ENCODE data around the gene NCKAP1. TPM values are rescaled to one million over a fixed set of nuclear protein-coding genes. Genes with fewer than 3 reads are reported as not detected.
"Not testable (repeated sequence)": the region's sequence is repeated elsewhere in the genome, so short reads cannot be mapped to it uniquely, and the experiment has no call there.

NCKAP1 gene
- total RNA-seq, 1 experiment from 2014 or later: 106 TPM

GRCh38 chr2:182911813-182912517 is 126.3 kb downstream of the NCKAP1 start:
- Histone ChIP-seq H3K36me3 (peaks cover 38% of the 10 kb centered on the region), H3K27me3 (no peaks in the 10 kb centered on the region), H3K4me3 (no peak overlapping the region), H3K9me3 (no peaks in the 10 kb centered on the region)
- no peak for DNase-seq

DNA sequence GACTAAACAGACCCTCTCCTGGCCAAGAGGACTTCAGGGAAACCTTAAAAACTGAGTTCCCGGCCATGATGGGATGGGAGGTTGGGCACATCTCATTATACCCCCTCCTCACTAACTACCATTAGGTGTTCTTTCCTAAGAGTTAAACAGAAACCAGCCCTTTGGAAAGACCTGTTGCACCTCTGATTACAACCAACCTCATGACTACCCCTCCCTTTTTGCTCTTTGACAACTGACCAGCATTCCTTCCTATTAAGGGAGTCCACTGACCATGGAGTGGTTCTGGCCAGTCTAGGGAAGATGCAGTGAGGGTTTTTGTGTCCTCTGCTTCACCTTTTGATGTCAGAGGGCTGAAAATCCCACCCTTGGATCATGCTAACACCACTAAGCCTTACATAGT is 127.3 kb downstream of the NCKAP1 start:
- H3K36me3 ChIP-seq: peaks cover 38% of the 10 kb centered on the region
- no peaks in the 10 kb centered on the region for H3K27me3 ChIP-seq
- H3K4me3 ChIP-seq: no peak overlapping the region
- no peaks in the 10 kb centered on the region for H3K9me3 ChIP-seq
- no peak for DNase-seq

DNA sequence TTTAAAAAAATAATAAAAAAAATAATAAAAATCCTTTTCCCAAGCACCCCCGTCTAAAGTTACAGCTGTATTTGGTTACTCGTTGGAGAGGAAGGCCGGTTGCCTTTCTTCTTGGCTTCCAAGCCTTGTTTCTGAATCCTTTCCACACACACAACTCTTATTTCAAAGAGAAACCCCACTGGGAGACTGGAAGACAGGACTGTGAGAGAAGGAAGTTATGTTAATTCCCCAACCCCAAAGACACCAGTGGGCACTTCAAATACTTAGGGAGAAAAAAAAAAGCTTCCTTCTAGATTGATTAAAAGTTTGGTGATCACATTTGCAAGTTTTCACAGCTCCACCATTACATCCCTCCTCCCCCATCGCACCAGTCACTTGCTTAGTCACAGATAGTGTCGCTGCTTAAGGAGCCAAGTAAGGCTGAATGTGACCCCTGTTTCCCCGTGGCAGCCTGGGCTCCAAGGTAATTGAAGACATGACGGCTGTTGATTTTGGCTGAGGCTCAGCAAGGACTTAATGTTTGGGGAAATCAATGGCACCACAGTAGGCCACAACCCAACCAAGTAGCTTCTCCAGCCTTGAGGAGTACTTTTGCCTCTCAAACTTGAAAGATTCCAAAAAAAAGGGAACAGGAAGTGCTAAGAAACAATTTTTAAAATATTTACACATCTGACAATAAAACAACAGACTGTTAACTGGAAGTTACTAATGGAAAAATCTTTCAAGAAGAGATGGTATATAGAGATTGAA is 131.0 kb downstream of the NCKAP1 start:
- Histone ChIP-seq H3K36me3 (peaks cover 20% of the 10 kb centered on the region), H3K27me3 (no peaks in the 10 kb centered on the region), H3K9me3 (no peaks in the 10 kb centered on the region), H3K4me3 (no peak overlapping the region)
- peak; percentile 31 for DNase-seq

DNA sequence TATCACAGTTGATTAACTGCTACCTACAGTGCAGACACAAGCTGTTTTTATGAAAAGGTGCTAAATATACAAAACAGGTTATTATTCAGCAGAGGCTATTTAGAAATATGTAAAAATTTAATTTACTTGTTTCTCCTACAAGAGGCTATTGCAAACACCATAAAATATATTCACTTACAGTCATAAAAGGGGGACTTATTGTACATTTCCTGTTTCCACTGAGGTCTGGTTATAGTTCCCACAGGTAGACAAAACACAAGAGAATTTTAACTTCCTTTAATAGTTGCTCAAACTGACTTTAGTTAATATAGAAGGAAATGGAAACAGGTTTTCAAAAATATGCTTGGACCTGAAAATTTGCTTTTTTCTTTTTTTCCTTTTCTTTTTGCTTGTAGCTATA is 131.8 kb downstream of the NCKAP1 start:
- Histone ChIP-seq H3K4me3 (no peak overlapping the region), H3K9me3 (no peaks in the 10 kb centered on the region), H3K27me3 (no peaks in the 10 kb centered on the region), H3K36me3 (peaks cover 20% of the 10 kb centered on the region)
- DNase-seq: no peak

- no peak overlapping the region for H3K4me3 ChIP-seq
- no peaks in the 10 kb centered on the region for H3K27me3 ChIP-seq
- no peaks in the 10 kb centered on the region for H3K9me3 ChIP-seq
- no peak for DNase-seq
- peaks cover 8% of the 10 kb centered on the region for H3K36me3 ChIP-seq
Observed at GRCh38 chr2:182904844-182905243, 133.4 kb downstream of the NCKAP1 start.

DNA sequence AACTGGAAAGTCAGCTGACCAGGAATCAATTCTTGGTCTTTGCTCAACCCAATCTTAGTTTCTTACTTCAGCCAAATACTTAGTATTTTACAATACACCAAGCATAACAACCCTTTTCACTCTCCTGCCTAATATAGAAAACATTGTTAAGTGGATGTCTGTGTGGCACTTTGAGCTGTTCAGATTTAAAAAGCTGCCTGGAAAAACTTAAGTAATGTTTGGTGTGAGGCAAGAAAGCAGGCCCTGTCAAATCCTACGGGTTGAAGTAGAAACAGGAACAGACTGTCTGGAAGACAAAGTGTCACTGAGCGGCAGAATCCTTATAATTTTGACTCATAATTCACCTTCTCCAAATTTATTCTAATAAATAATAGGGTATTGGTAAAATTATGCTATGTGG is 134.7 kb downstream of the NCKAP1 start:
- Histone ChIP-seq H3K36me3 (peaks cover under 1% of the 10 kb centered on the region; the same call in 1 of the 2 replicates), H3K27me3 (no peaks in the 10 kb centered on the region), H3K9me3 (no peaks in the 10 kb centered on the region), H3K4me3 (no peak overlapping the region)
- no peak for DNase-seq

- H3K27me3 ChIP-seq: no peaks in the 10 kb centered on the region
- no peak for DNase-seq
- H3K4me3 ChIP-seq: no peak overlapping the region
- H3K36me3 ChIP-seq: no peaks in the 10 kb centered on the region; the same call in 1 of the 2 replicates
- H3K9me3 ChIP-seq: no peaks in the 10 kb centered on the region
Observed at GRCh38 chr2:182901748-182902147, 136.5 kb downstream of the NCKAP1 start.

GRCh38 chr2:182898718-182899117 is 139.5 kb downstream of the NCKAP1 start:
- DNase-seq: no peak
- no peak overlapping the region for H3K4me3 ChIP-seq
- no peaks in the 10 kb centered on the region for H3K36me3 ChIP-seq
- H3K9me3 ChIP-seq: no peaks in the 10 kb centered on the region
- H3K27me3 ChIP-seq: no peaks in the 10 kb centered on the region

GRCh38 chr2:182897137-182897536 is 141.1 kb downstream of the NCKAP1 start:
- no peaks in the 10 kb centered on the region for H3K9me3 ChIP-seq
- H3K36me3 ChIP-seq: no peaks in the 10 kb centered on the region
- no peak overlapping the region for H3K4me3 ChIP-seq
- no peaks in the 10 kb centered on the region for H3K27me3 ChIP-seq
- DNase-seq: no peak

GRCh38 chr2:182895798-182896197 is 142.5 kb downstream of the NCKAP1 start:
- H3K27me3 ChIP-seq: no peaks in the 10 kb centered on the region
- no peak overlapping the region for H3K4me3 ChIP-seq
- no peaks in the 10 kb centered on the region for H3K9me3 ChIP-seq
- no peaks in the 10 kb centered on the region for H3K36me3 ChIP-seq
- no peak for DNase-seq

- H3K36me3 ChIP-seq: no peaks in the 10 kb centered on the region
- H3K27me3 ChIP-seq: no peaks in the 10 kb centered on the region
- no peak overlapping the region for H3K4me3 ChIP-seq
- H3K9me3 ChIP-seq: no peaks in the 10 kb centered on the region
- DNase-seq: no peak
Observed at GRCh38 chr2:182895169-182895568, 143.1 kb downstream of the NCKAP1 start.

DNA sequence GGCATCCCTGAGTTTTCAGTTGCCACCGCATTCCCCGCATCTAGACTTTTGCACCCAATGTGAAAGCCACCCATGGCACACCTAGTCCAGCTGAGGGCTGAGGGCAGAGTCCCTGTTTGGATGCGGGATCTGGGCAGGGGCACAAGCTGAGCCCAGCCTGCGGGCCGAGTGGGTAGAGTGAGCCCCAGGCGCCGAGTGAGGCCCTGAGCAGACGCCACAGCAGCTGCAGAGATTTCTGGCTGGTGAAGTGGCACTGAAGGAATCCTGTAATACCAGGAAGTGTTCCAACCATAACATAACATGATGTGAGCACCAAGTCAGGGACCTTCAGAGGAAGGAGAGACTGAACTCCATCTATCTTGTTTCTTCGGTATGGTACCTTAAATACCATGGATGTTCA is 144.1 kb downstream of the NCKAP1 start:
- Histone ChIP-seq H3K36me3 (no peaks in the 10 kb centered on the region), H3K27me3 (no peaks in the 10 kb centered on the region), H3K4me3 (no peak overlapping the region), H3K9me3 (no peaks in the 10 kb centered on the region)
- DNase-seq: peak; percentile 23

GRCh38 chr2:182893666-182894065 is 144.6 kb downstream of the NCKAP1 start:
- DNase-seq: no peak
- no peaks in the 10 kb centered on the region for H3K27me3 ChIP-seq

DNA sequence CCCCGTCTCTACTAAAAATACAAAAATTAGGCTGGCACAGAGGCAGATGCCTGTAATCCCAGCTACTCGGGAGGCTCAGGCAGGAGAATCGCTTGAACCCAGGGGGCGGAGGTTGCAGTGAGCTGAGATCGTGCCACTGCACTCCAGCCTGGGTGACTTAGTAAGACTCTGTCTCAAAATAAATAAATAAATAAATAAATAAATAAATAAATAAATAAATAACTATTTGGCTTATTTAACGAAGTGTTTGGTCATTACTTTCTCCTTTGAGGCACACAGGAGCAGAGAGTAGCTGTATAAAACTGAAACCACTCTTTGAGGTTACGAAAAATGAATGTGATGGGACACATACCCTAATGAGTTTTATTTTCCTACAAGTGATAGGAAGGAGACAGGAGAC is 145.2 kb downstream of the NCKAP1 start:
- not testable (repeated sequence) for H3K9me3 ChIP-seq, H3K4me3 ChIP-seq, H3K27me3 ChIP-seq, DNase-seq, H3K36me3 ChIP-seq

More at GRCh38 chr2:182893666-182894065, 144.6 kb downstream of the NCKAP1 start:
- Histone ChIP-seq H3K9me3 (no peaks in the 10 kb centered on the region), H3K4me3 (no peak overlapping the region), H3K36me3 (no peaks in the 10 kb centered on the region)

DNA sequence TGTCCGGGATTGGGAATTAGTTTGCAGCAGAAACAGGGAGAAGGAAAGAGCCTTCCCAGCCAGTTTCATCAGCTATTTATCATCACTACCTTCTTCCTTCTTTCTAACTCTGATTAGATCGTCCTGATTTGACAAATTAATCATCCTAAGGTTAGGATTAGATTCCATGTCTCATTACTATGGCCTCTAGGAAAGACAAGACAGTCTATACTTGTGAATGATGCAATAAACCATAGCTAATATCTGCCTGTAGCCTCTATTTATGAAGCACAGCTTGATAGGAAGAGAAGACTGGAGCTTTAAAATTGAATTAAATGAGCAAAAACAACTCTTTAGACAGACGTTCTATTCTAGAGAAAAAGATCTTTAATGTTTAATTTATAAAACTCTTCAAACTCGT is 146.6 kb downstream of the NCKAP1 start:
- DNase-seq: no peak
- H3K9me3 ChIP-seq: no peaks in the 10 kb centered on the region
- H3K4me3 ChIP-seq: no peak overlapping the region
- no peaks in the 10 kb centered on the region for H3K36me3 ChIP-seq
- H3K27me3 ChIP-seq: no peaks in the 10 kb centered on the region

DNA sequence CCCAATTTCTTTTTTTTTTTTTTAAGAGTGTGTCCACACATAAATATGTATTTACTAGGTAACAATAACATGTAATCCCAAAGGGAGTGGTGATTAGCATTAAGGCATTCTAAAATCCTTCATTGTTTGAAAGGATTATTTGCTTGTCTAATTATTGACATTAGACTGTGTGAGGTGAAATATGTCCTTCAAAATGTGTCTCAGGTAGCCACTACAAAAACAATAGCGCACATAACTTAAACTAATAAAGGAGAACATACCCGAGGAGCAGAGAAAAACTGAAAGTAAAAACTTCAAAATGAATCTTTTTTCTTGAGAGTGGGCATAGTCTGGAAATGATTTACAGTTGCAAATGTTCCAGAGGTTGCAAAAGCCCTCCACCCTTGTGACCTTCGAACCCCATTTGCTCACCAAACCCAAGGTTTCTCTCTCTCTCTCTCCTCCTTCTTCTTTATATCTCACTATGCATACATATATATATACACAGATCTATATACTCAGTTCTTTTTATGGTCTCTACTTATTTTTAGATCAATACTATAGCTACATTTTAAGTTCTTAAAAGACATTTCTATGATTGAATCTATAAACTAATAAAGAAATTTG is 147.4 kb downstream of the NCKAP1 start:
- Histone ChIP-seq H3K36me3 (no peaks in the 10 kb centered on the region), H3K4me3 (no peak overlapping the region), H3K9me3 (no peaks in the 10 kb centered on the region), H3K27me3 (no peaks in the 10 kb centered on the region)
- DNase-seq: no peak

DNA sequence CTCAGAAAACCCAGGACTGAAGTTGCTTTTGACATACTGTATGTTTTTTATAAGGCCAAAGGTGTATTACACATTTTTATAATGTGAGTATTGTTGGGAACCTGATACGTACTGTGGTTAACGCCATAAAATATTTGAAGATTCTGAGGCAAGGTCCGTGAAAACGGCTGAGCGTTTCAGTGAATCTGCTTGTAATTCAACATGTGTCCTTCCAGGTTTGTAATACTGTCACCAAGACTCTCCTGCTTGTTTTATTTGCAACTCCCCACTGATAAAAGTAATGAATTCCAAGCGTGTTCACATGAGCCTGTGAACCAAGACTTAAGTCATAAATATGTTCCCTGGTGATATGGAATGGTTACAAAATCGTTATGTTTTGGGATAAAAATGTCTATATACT is 148.0 kb downstream of the NCKAP1 start:
- DNase-seq: no peak
- Histone ChIP-seq H3K36me3 (no peaks in the 10 kb centered on the region), H3K9me3 (no peaks in the 10 kb centered on the region), H3K27me3 (no peaks in the 10 kb centered on the region), H3K4me3 (no peak overlapping the region)
